ENCODE results near the gene GANC. TPM values are rescaled to one million over a fixed set of nuclear protein-coding genes. Genes with fewer than 3 reads are reported as not detected.
"Not testable (repeated sequence)": the region's sequence is repeated elsewhere in the genome, so short reads cannot be mapped to it uniquely, and the experiment has no call there.

The GANC gene
- total RNA-seq, 1 donor from 2014 or later, result 14.2 TPM

GRCh38 chr15:42306681-42307080, 33.7 kb downstream of the GANC start:
- DNase-seq (ENCODE audit: low read depth), result no peak
- TF ChIP-seq CTCF (IDR thresholded peaks at IDR 0.05; ENCODE audit: insufficient read depth, low read length, poor library complexity, severe bottlenecking), result no peak
- H3K36me3 ChIP-seq (ENCODE audit: control insufficient read depth, insufficient read depth, low read length), result no peaks in the 10 kb centered on the region

GRCh38 chr15:42313463-42313862, 40.5 kb downstream of the GANC start:
- TF ChIP-seq CTCF (IDR thresholded peaks at IDR 0.05; ENCODE audit: insufficient read depth, low read length, poor library complexity, severe bottlenecking), result no peak
- no peaks in the 10 kb centered on the region for H3K36me3 ChIP-seq (ENCODE audit: control insufficient read depth, insufficient read depth, low read length)
- H3K4me3 ChIP-seq (ENCODE audit: low read depth, low read length), result no peak overlapping the region
- H3K27me3 ChIP-seq (ENCODE audit: control insufficient read depth, insufficient read depth, low read length), result no peaks in the 10 kb centered on the region
- no peak for DNase-seq (ENCODE audit: low read depth)

More at GRCh38 chr15:42306681-42307080, 33.7 kb downstream of the GANC start:
- Histone ChIP-seq H3K27me3 (ENCODE audit: control insufficient read depth, insufficient read depth, low read length) (no peaks in the 10 kb centered on the region), H3K4me3 (ENCODE audit: low read depth, low read length) (no peak overlapping the region)

- Histone ChIP-seq H3K4me3 (ENCODE audit: low read depth, low read length) (no peak overlapping the region), H3K27me3 (ENCODE audit: control insufficient read depth, insufficient read depth, low read length) (no peaks in the 10 kb centered on the region), H3K36me3 (ENCODE audit: control insufficient read depth, insufficient read depth, low read length) (no peaks in the 10 kb centered on the region)
- no peak for DNase-seq (ENCODE audit: low read depth)
- no peak for TF ChIP-seq CTCF (IDR thresholded peaks at IDR 0.05; ENCODE audit: insufficient read depth, low read length, poor library complexity, severe bottlenecking)
These were observed 41.8 kb downstream of the GANC start for GRCh38 chr15:42314818-42315217.

DNA sequence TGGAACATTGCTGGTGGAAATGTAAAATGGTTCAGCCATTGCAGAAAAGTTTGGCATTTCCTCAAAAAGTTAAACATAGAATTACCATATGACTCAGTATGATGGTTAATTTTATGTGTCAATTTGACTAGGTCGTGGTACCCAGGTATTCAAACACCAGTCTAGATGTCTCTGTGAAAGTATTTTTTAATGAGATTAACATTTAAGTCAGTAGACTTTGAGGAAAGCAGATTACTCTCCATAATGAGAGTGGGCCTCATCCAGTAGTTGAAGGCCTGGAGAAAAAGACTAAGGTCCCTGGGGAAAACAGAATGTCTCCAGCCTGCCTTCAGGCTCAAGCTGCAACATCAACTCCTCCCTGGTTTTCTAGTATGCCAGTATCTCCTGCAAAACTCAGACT, 42.5 kb downstream of the GANC start:
- no peak for TF ChIP-seq CTCF (IDR thresholded peaks at IDR 0.05; ENCODE audit: insufficient read depth, low read length, poor library complexity, severe bottlenecking)
- no peak overlapping the region for H3K4me3 ChIP-seq (ENCODE audit: low read depth, low read length)
- no peak for DNase-seq (ENCODE audit: low read depth)
- H3K36me3 ChIP-seq (ENCODE audit: control insufficient read depth, insufficient read depth, low read length), result no peaks in the 10 kb centered on the region
- H3K27me3 ChIP-seq (ENCODE audit: control insufficient read depth, insufficient read depth, low read length), result no peaks in the 10 kb centered on the region

GRCh38 chr15:42316282-42316805, 43.3 kb downstream of the GANC start:
- H3K4me3 ChIP-seq (ENCODE audit: low read depth, low read length); DNase-seq (ENCODE audit: low read depth); H3K36me3 ChIP-seq (ENCODE audit: control insufficient read depth, insufficient read depth, low read length); H3K27me3 ChIP-seq (ENCODE audit: control insufficient read depth, insufficient read depth, low read length): not testable (repeated sequence)

DNA sequence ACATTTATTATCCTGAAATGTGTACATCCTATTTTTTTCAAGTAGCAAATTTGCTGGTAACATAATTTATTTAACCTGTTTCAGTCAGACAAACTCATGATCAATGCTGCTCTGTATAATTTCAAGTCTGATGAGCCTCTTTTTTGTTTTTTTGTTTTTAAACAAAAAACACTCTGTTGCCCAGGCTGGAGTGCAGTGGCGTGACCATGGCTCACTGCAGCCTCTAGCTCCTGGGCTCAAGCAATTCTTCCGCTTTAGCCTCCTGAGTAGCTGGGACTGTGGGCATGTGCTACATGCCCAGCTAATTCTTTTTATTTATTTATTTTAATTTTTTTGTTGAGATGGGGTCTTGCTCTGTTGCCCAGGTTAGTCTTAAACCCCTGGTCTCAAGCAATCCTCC, 46.2 kb downstream of the GANC start:
- Histone ChIP-seq H3K36me3 (ENCODE audit: control insufficient read depth, insufficient read depth, low read length) (no peaks in the 10 kb centered on the region), H3K4me3 (ENCODE audit: low read depth, low read length) (no peak overlapping the region), H3K27me3 (ENCODE audit: control insufficient read depth, insufficient read depth, low read length) (no peaks in the 10 kb centered on the region)
- no peak for TF ChIP-seq CTCF (IDR thresholded peaks at IDR 0.05; ENCODE audit: insufficient read depth, low read length, poor library complexity, severe bottlenecking)
- DNase-seq (ENCODE audit: low read depth), result no peak

Measured in kidney epithelial cell (primary cell).